GM13976 (cell line): Measurements from ENCODE around the gene RNF207.

Experiments
- DNase-seq: peaks from one replicate; pipeline ENCODE4 v3.0.0; 2012; ENCODE audit warnings: low spot score
- CTCF ChIP-seq: IDR thresholded peaks from 2 replicates; pipeline ENCODE4 v1.5.1; 2012; ENCODE audit warnings: borderline replicate concordance, mild to moderate bottlenecking; ENCODE audit not compliant: insufficient read depth; ENCODE audit errors: extremely low read depth, missing control alignments, control extremely low read depth
- in situ Hi-C: fragments of 300-500 bp; cut with MboI; formaldehyde crosslinking; loops from one replicate; pipeline ENCODE4 v1.12.0; 2022; ENCODE audit warnings: low sequenced_read_pairs, mixed read lengths, inconsistent platforms; ENCODE audit not compliant: unreplicated experiment

Gene RNF207

DNA sequence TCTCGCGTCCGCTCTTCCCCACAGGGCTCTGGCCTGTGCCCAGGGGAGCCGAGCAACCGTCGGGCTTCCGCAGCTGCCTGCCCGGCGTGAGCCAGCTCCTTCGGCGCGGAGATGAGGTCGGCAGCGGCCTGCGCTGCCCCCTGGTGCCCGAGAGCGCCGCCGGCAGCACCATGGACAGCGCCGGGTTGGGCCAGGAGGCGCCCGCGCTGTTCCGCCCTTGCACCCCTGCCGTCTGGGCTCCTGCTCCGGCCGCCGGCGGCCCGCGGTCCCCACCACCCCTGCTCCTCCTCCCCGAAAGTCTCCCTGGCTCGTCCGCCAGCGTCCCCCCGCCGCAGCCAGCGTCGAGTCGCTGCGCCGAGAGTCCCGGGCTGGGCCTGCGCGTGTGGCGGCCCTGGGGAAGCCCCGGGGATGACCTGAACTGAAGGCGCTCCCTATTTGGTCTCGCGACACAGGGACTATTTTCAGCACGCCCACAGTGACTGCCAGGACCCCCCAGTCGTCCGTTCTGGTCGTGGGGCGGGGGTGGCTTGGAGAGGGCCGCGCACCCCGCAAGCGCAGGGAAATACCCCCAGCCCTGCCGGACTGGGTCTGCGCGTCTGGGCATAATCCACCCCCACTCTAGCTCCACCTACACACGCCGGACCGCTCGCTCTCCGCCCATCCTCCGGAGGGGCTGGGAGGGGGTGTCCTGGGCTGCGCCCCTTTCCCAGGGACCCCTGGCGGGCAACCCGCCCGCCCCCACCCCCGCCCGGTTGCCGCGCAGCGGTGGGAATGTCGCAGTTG lies 39.4 kb downstream of the RNF207 start:
- TF ChIP-seq CTCF, result peak; percentile 95
- in situ Hi-C loops, result loop anchor here (5.0 kb wide), 1 partner anchor 102 kb away; no protein-coding TSS in a partner anchor
- DNase-seq, result peak; percentile 92

DNA sequence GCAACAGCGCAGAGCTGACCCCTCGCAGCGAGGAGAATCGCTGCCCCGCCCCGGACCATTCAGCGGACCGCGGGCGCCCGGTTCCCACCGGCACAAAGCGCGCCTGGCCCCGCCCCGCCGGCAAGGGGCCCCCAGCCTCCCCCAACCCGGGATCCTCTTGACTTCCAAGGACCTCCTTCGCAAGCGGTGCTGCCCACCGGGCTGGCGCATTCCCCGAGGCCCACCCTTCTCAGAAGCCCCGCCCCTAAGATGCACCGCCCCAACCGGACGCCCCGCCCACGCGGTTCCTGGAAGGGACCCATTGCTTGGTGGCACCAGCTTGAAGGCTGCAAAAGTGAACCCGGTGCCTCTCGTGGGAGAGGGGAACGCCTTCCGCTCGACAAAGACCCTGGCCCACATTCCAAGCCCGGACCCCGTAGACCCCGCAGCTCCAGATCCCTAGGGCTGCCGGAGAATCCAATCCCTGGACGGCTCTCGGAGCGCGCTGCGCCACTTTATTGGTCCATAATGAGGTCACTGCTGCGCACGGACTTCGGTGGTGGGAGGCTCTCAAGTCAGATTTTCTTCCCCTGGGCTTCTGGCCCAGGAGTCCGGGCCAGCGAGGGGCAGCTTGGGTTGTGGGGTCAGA lies 40.1 kb downstream of the RNF207 start:
- TF ChIP-seq CTCF, result no peak
- peak; percentile 76 for DNase-seq
- in situ Hi-C loops, result loop anchor here (5.0 kb wide), 1 partner anchor 101 kb away; no protein-coding TSS in a partner anchor

DNA sequence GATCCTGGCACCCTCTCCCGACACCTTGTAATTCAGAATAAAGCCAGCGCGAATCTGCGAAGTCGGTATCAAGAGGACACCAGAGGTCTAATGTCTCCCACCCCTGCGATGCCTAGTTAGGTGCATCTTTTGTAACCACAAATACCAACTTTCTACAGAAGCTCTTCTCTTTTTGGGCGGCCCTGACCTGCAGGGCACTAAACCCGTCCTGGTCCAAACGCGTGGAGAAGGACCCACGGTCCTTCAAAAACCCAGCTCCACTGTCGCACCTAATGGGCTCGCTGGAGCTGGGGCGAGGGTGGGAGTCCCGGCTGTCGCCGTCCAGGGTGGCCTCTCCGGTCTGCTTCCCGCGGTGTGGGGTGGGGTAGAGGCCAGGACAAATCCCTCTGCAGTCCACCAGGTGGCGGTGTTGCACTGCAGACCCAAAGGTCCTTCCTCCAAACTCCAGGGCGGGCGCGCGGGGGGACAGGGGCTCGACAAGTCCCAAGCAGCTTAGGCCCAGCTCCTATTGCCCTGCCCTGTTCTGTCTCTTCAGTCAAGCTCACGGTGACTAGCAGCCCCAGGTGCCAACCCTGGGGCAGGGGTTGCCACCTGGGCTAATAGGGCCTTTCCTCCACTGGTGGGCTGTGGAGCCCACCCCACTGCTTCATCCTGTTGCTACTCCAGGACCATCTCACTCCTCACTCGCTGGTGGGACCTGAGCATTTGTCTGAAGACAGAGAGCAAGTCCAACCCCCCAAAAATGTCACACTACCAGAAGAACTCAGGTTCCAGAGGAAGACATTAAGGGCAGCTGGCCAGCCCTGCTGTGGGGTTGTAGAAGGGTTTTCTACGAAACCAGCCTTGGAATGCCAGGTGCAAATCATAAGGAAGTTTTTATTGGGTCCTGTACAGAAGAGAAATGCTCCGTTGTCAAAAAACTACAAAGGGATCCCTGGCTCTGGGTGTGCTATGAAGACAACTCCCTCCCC lies 40.9 kb downstream of the RNF207 start:
- in situ Hi-C loops, result loop anchor here (5.0 kb wide), 1 partner anchor 101 kb away; no protein-coding TSS in a partner anchor
- TF ChIP-seq CTCF, result peak; percentile 89
- DNase-seq, result peak; percentile 90

GRCh38 chr1:6247651-6248050 lies 41.7 kb downstream of the RNF207 start:
- no peak for TF ChIP-seq CTCF
- DNase-seq, result no peak
- in situ Hi-C loops, result loop anchor here (5.0 kb wide), 1 partner anchor 100 kb away; no protein-coding TSS in a partner anchor

- in situ Hi-C loops, result loop anchor here (5.0 kb wide), 1 partner anchor 99 kb away; no protein-coding TSS in a partner anchor
- no peak for DNase-seq
- TF ChIP-seq CTCF, result no peak
These were observed 42.4 kb downstream of the RNF207 start for GRCh38 chr1:6248161-6248776.
